Measurements from ENCODE around the gene ANKRD9.
A peak's percentile ranks its signal among the peaks of the same experiment; 100 is the strongest.
"Not testable (repeated sequence)": the region's sequence is repeated elsewhere in the genome, so short reads cannot be mapped to it uniquely, and the experiment has no call there.

ANKRD9 gene

DNA sequence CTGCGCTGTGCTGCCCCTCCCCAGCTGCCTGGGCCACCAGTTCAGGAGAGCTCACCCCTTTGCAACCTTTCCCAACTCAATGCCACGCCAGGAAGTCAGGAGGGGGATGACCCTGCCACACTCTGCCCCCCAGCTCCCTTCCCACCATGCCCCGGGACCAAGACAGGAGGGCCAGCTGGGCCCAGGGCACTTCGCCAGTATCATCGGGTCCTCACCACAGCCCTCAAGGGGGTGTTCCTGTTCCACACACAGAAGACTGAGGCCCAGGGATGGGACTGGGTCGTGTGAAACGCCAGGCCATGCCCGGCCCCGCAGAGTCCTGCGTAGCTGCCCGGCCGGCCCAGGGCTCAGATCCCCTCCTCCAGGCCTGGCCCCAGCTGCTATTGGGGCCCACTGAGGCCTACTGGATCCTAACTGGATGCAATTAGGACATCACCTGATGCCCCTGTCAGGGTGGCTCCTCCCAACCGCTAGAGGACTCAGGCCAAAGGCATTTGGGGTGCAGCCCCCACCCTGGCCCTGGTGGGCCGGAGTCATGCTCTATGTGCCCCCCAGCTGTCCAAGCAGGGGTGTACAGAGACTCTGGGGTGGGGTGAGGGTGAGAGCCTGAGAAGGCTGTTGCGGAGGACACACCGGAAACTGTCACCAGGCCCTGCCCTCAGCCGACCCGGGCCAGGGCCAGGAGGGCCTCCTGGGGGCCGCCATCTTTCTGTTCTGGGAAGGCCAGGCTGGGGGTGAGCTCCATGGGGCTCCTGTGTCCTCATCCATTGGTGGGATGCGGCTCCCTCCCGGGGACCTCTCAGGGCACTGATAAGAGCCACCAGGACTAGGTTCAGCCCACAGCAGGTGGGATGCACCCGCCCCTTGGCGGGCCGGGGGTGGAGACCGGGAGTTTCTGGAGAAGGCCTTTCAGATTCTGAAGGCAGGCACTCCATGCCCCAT, 29.3 kb upstream of the ANKRD9 start:
- no peak for DNase-seq (ENCODE audit: low read depth)

GRCh38 chr14:102537981-102538601, 28.5 kb upstream of the ANKRD9 start:
- DNase-seq (ENCODE audit: low read depth) = no peak

- DNase-seq (ENCODE audit: low read depth) = no peak
Observed at GRCh38 chr14:102532204-102532658, 22.7 kb upstream of the ANKRD9 start.

DNA sequence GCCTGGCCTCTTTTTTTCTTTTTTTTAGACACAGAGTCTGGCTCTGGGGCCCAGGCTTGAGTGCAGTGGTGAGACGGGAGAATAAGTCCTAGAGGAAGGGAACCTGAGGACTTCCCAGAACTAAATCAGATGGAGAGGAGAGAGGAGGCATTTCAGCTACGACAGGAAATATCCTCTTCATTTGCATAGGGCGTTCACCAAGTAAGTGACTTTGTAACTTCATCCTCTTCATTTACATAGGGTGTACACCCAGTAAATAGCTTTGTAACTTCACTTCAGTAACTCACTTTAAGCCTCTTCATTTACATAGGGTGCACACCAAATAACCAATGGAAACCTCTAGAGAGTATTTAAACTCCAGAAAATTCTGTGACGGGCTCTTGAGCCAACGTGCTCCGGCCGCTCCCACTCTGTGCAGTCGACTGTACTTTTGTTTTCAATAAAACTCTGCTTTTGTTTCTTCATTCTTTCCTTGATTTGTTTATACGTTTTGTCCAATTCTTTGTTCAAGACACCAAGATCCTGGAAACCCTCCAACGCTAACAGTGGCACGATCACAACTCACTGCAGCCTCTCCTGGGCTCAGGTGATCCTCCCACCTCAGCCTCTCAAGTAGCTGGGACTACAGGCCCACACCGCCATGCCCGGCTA, 21.4 kb upstream of the ANKRD9 start:
- DNase-seq (ENCODE audit: low read depth) = no peak

- no peak for DNase-seq (ENCODE audit: low read depth)
Observed at GRCh38 chr14:102528431-102529170, 19.0 kb upstream of the ANKRD9 start.

DNA sequence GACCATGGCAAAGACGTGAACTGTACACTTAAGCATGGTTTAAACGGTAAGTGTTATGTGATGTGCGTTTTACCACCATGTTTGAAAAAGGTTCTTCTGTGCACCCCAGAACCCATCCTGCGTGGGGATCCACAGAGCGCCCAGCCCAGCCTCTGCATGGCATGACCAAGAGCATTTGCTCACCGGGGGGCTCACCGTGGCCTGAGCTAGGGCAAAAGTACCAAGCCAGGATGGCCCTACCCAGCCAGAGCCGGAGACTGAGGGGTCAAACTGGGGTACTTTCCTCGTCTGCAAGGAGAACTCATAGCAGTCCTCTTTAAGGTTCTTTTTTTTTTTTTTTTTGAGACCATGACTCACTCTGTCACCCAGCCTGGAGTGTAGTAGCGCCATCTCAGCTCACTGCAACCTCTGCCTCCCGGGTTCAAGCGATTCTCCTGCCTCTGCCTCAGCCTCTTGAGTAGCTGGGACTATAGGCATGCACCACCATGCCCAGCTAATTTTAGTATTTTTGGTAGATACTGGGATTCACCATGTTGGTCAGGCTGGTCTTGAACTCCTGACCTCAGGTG, 16.4 kb upstream of the ANKRD9 start:
- no peak for DNase-seq (ENCODE audit: low read depth)

- DNase-seq (ENCODE audit: low read depth) = peak; percentile 20
Observed at GRCh38 chr14:102525219-102525928, 15.8 kb upstream of the ANKRD9 start.

DNA sequence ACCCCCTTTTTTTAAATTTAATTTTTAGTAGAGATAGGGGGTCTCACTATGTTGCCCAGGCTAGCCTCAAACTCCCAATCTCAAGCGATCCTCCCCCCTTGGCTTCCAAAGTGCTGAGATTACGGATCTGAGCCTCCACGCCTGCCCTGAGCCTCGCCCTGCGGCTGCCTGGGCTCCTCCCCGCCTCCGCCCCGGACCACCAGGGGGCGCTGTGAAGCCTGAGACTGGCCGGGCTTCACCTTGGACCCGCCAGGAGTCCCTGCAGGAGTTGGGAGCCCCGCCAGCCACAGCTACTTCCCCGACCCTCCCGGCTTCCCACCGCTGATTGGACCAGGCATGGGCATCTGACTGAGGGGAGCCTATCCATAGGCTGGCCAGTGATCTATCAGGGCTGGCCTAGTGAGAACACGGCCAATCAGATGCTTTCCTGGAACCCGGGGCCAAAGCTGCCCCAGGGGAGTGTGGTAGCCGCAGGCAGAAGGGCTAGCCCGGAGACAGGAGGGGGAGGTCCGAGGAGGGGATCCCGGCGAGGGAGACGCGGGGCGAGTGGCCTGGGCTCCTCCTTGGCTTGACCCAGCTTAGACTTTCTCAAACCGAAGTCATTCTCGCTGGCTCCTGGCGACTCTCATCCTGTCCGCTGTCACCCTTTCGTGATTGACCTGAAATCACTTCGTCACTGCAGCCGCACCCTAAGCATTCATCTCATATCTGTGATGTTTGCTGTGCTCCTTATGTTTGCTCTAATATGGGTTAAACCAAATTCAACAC, 15.1 kb upstream of the ANKRD9 start:
- peak; percentile 97 for DNase-seq (ENCODE audit: low read depth)

DNA sequence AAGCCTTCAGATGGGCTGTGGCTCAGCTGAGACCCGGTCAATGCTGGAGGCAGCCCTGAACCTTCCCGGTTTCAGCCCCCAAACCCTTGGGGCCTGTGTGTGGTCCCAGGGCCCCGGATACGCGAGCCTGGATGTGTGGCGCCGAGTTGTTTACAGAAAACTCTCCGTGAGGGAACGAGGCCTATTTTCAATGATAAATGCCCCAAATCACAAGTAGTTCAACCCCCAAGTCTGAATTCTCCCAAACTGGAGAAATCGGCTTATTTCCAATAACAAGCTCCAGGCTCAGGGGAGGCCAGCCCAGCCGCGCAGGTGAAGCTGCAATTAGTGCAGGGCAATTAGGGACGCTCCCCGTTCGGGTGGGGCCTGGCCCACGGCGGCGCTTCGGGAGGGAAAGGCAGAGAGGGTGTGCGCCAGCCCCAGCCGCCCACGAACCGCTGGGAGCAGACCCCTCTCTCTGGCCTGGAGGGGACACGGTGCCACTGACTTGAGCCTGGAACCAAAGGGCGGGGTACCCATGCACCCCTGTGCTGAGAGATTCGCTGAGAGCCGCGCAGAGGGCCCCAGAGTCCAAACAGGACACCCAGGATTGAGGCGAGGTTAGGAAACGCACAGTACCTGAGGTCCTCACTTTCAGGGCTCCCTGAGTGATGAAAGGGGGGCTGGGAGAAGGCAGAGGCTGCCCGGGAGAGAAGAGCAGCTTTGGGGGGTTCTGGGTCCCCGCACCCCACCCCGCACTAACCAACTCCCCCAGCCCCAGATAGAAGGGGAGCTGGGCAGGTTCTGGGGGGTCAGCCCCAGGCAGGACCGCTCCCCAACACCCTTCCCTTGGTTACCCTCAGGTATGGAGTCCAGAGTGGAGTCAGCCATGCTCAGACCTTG, 14.2 kb upstream of the ANKRD9 start:
- no peak for DNase-seq (ENCODE audit: low read depth)

- DNase-seq (ENCODE audit: low read depth) = no peak
Observed at GRCh38 chr14:102523200-102523568, 13.6 kb upstream of the ANKRD9 start.

DNA sequence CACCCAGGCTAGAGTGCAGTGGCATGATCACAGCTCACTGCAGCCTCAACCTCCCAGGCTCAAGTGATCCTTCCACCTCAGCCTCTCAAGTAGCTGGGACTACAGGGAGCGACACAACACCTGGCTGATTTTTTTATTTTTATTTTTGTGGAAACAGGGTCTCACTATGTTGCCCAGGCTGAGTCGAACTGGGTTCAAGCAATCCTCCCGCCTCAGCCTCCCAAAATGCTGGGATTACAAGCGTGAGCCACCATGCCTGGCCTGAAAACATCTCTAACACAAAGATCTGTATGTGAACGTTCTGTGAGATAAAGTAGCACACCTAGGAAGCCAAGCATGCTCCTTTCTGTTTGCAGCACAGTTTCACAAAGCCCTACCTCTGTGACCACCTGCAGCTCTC, 10.1 kb upstream of the ANKRD9 start:
- DNase-seq (ENCODE audit: low read depth) = not testable (repeated sequence)

GRCh38 chr14:102518063-102518648, 8.6 kb upstream of the ANKRD9 start:
- no peak for DNase-seq (ENCODE audit: low read depth)

GRCh38 chr14:102517392-102518062, 8.0 kb upstream of the ANKRD9 start:
- no peak for DNase-seq (ENCODE audit: low read depth)

- DNase-seq (ENCODE audit: low read depth) = peak; percentile 6
Observed at GRCh38 chr14:102516531-102517391, 7.2 kb upstream of the ANKRD9 start.

- DNase-seq (ENCODE audit: low read depth) = no peak
Observed at GRCh38 chr14:102514987-102515733, 5.6 kb upstream of the ANKRD9 start.

GRCh38 chr14:102513899-102514772, 4.6 kb upstream of the ANKRD9 start:
- DNase-seq (ENCODE audit: low read depth) = no peak
